Peyer's patch (tissue), 4 donors: ENCODE data around the gene MRPL36.

Source experiments
- POLR2A ChIP-seq, 2 donors: fragments of 450-650 bp; IDR thresholded peaks; one replicate each; pipeline ENCODE4 v1.5.1; 2017; ENCODE audit warnings: antibody characterized with exemption in 2 of 2, mild to moderate bottlenecking in 2 of 2, moderate library complexity in 2 of 2
- TF ChIP-seq, protein P1 (sequence below), 6 experiments: fragments of 450-650 bp in 4 of 6; fragments of 200-600 bp in 2 of 6; sonication (generic) in 1 of 6; IDR thresholded peaks; one replicate each; pipeline ENCODE4 v1.5.1; 2017 to 2019; ENCODE audit warnings: antibody characterized with exemption in 6 of 6, mild to moderate bottlenecking in 3 of 6, moderate library complexity in 1 of 6

DNA sequence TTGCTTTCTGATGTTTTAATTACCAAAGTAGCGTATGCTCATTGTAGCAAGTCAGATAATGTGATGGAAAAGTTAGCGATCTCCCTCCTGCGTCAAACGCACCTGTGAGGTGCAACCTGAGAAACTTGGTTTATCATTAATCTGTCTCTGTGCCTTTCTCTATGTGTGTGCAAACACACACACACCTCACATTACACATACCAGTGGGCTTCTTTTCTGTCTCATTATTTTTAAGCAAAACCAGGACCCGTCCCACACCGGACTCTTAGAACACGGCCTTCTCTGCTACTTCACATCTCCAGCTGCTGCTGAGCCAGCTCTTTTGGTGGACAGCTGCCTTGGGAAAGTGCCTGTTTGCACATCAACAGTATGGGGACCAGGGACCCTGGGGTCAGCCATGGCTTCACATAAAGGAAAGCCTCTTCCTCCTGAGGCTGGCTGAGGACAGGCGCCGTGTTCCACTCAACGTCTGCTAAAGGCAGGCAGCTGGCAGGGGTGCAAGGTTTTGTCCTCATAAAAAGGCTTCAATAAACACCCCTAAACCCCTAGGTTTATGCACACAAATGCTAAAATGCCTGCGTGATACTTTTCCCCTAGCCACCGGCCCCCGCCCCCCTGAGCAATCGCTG is 44.2 kb downstream of the MRPL36 start:
- TF ChIP-seq, protein P1, sequence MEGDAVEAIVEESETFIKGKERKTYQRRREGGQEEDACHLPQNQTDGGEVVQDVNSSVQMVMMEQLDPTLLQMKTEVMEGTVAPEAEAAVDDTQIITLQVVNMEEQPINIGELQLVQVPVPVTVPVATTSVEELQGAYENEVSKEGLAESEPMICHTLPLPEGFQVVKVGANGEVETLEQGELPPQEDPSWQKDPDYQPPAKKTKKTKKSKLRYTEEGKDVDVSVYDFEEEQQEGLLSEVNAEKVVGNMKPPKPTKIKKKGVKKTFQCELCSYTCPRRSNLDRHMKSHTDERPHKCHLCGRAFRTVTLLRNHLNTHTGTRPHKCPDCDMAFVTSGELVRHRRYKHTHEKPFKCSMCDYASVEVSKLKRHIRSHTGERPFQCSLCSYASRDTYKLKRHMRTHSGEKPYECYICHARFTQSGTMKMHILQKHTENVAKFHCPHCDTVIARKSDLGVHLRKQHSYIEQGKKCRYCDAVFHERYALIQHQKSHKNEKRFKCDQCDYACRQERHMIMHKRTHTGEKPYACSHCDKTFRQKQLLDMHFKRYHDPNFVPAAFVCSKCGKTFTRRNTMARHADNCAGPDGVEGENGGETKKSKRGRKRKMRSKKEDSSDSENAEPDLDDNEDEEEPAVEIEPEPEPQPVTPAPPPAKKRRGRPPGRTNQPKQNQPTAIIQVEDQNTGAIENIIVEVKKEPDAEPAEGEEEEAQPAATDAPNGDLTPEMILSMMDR (IDR thresholded peaks at IDR 0.05): no peak
- TF ChIP-seq POLR2A (IDR thresholded peaks at IDR 0.05): no peak
